ENCODE results near the gene CASZ1.

DNA sequence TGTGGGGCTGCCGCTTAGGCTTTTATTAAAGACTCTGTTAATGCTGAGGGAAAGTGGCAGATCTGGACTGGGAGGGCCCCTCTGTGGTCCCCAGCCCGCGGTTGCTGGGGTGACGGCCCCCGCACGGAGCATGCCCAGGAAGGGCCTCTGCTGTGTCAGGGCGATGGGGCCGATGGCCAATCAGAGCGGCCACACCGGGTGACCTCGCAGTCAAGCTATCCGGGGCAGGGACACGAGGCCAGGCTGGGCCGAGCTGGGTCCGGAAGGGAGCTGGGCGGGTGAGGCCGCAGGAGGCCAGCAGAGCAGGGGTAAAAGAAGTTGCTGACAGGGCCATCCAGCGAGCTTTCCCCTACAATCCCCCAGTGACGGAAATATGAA is 145.1 kb downstream of the CASZ1 start:
- TF ChIP-seq, protein P1, sequence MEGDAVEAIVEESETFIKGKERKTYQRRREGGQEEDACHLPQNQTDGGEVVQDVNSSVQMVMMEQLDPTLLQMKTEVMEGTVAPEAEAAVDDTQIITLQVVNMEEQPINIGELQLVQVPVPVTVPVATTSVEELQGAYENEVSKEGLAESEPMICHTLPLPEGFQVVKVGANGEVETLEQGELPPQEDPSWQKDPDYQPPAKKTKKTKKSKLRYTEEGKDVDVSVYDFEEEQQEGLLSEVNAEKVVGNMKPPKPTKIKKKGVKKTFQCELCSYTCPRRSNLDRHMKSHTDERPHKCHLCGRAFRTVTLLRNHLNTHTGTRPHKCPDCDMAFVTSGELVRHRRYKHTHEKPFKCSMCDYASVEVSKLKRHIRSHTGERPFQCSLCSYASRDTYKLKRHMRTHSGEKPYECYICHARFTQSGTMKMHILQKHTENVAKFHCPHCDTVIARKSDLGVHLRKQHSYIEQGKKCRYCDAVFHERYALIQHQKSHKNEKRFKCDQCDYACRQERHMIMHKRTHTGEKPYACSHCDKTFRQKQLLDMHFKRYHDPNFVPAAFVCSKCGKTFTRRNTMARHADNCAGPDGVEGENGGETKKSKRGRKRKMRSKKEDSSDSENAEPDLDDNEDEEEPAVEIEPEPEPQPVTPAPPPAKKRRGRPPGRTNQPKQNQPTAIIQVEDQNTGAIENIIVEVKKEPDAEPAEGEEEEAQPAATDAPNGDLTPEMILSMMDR (IDR thresholded peaks at IDR 0.05) = no peak
- no peak for TF ChIP-seq POLR2A (IDR thresholded peaks at IDR 0.05)

Measured in adrenal gland (tissue), 5 donors.